SIG-M5 treated with dmso at 0.1 percent for 504 hours (cell line): ENCODE measurements around the gene GNG2.

Source experiments
- DNase-seq: peaks from one replicate; lab custom pipeline; 2025; ENCODE audit not compliant: unreplicated experiment; lab: John Stamatoyannopoulos, UW

GNG2 gene

GRCh38 chr14:52015411-52016030 is 155.1 kb downstream of the GNG2 start:
- peak; percentile 11 for DNase-seq

GRCh38 chr14:52018252-52018651 is 157.8 kb downstream of the GNG2 start:
- no peak for DNase-seq

GRCh38 chr14:52018970-52019369 is 158.6 kb downstream of the GNG2 start:
- no peak for DNase-seq
